HG03045 (cell line): ENCODE results near the gene HNRNPUL1.
A peak's percentile ranks its signal among the peaks of the same experiment; 100 is the strongest.

ENCODE experiments used
- ATAC-seq: cut with Tn5 transposase; IDR thresholded peaks from one replicate; pipeline ENCODE4 v1.9.1; 2021; ENCODE audit warnings: mild to moderate bottlenecking, moderate library complexity; ENCODE audit not compliant: unreplicated experiment

HNRNPUL1 gene

GRCh38 chr19:41351339-41352245 is 87.4 kb downstream of the HNRNPUL1 start:
- peak; percentile 36 for ATAC-seq

- no peak for ATAC-seq
Observed at GRCh38 chr19:41352279-41352608, 88.1 kb downstream of the HNRNPUL1 start.

GRCh38 chr19:41352609-41353465 is 88.7 kb downstream of the HNRNPUL1 start:
- no peak for ATAC-seq

- peak; percentile 43 for ATAC-seq
Observed at GRCh38 chr19:41353466-41354342, 89.5 kb downstream of the HNRNPUL1 start, which contains the start of gene TGFB1. TGFB1 (minus strand) TSS chr19:41353922; CDS start chr19:41353044, 878 bp downstream.

- ATAC-seq, result no peak
Observed at GRCh38 chr19:41354343-41354953, 90.3 kb downstream of the HNRNPUL1 start.

- ATAC-seq, result no peak
Observed at GRCh38 chr19:41355035-41355434, 90.9 kb downstream of the HNRNPUL1 start.

GRCh38 chr19:41355802-41356201 is 91.6 kb downstream of the HNRNPUL1 start:
- ATAC-seq, result no peak

GRCh38 chr19:41356984-41357739 is 93.0 kb downstream of the HNRNPUL1 start:
- ATAC-seq, result no peak
